Measurements from ENCODE around the gene WDR55.

- TF ChIP-seq POLR2AphosphoS5 (IDR thresholded peaks at IDR 0.05; ENCODE audit: borderline replicate concordance, low read depth, low read length) (no peak), EZH2 (IDR thresholded peaks at IDR 0.05) (no peak), FOXP2 (optimal IDR thresholded peaks at IDR 0.05; ENCODE audit: control extremely low read depth, extremely low read length, insufficient read depth) (no peak)
Observed at GRCh38 chr5:140677947-140678346, 13.2 kb downstream of the WDR55 start.

Data from SK-N-MC (cell line).